CD4-positive, alpha-beta T cell (primary cell): ENCODE results near the gene RALY. TPM values are rescaled to one million over a fixed set of nuclear protein-coding genes. Genes with fewer than 3 reads are reported as not detected.

ENCODE experiments used
- ATAC-seq: fragments of 200-7000 bp; cut with Tn5 transposase; one replicate; pipeline ENCODE4 v1.10.0; 2022; ENCODE audit warnings: mild to moderate bottlenecking; ENCODE audit not compliant: poor library complexity
- CTCF ChIA-PET: fragments of 350-600 bp; sonication (Branson Sonifier 250); formaldehyde crosslinking; loops from one replicate; lab custom pipeline; 2021; ENCODE audit warnings: antibody characterized with exemption, inconsistent platforms; lab: Charles Lee
- POLR2A ChIA-PET: fragments of 350-600 bp; sonication (Branson Sonifier 250); formaldehyde crosslinking; loops from one replicate; lab custom pipeline; 2021; ENCODE audit warnings: antibody characterized with exemption, inconsistent platforms; lab: Charles Lee
- DNase-seq, 14 experiments: peaks; one replicate each; pipeline ENCODE4 v3.0.0-alpha.2; 2013 to 2020; ENCODE audit warnings: mixed read lengths in 2 of 14
- H3K27ac ChIP-seq, 2 donors: one replicate each; pipeline versions ENCODE4 v1.5.1 to v1.7.0; 2013; ENCODE audit warnings: low read length in 2 of 2, low read depth in 1 of 2, mild to moderate bottlenecking in 1 of 2
- H3K27me3 ChIP-seq, 2 experiments: 1 replicate in 1 of 2; 2 replicates in 1 of 2; pipeline versions ENCODE4 v1.6.1 to v1.7.0; 2013; ENCODE audit warnings: low read length in 2 of 2, control low read depth in 1 of 2, mild to moderate bottlenecking in 1 of 2, moderate library complexity in 1 of 2; ENCODE audit not compliant: insufficient read depth in 2 of 2, control insufficient read depth in 1 of 2
- H3K36me3 ChIP-seq: one replicate; pipeline ENCODE4 v1.6.1; 2013; ENCODE audit warnings: low read length, control low read depth; ENCODE audit not compliant: insufficient read depth
- H3K4me1 ChIP-seq: one replicate; pipeline ENCODE4 v1.6.1; 2013; ENCODE audit warnings: low read length, control low read depth; ENCODE audit not compliant: insufficient read depth
- H3K4me3 ChIP-seq: one replicate; pipeline ENCODE4 v1.5.1; 2013; ENCODE audit warnings: mild to moderate bottlenecking, low read length, moderate library complexity
- H3K9me3 ChIP-seq, 2 experiments: 1 replicate in 1 of 2; 2 replicates in 1 of 2; pipeline versions ENCODE4 v1.6.1 to v1.7.0; 2013; ENCODE audit warnings: low read length in 2 of 2, mild to moderate bottlenecking in 2 of 2, control low read depth in 1 of 2, moderate library complexity in 1 of 2; ENCODE audit not compliant: control insufficient read depth in 1 of 2, insufficient read depth in 1 of 2
- H3K27ac Mint-ChIP-seq: one replicate; pipeline ENCODE4 v1.8.0; 2020; ENCODE audit warnings: mixed read lengths
- H3K27me3 Mint-ChIP-seq: one replicate; pipeline ENCODE4 v1.8.0; 2021; ENCODE audit warnings: mixed read lengths
- H3K36me3 Mint-ChIP-seq: one replicate; pipeline ENCODE4 v1.8.0; 2021; ENCODE audit warnings: low read depth, mixed read lengths
- H3K4me1 Mint-ChIP-seq: one replicate; pipeline ENCODE4 v1.8.0; 2021; ENCODE audit warnings: low read depth, mixed read lengths
- H3K4me3 Mint-ChIP-seq: one replicate; pipeline ENCODE4 v1.8.0; 2020; ENCODE audit warnings: mild to moderate bottlenecking, mixed read lengths
- H3K9me3 Mint-ChIP-seq: one replicate; pipeline ENCODE4 v1.8.0; 2020; ENCODE audit warnings: mixed read lengths
- CTCF ChIP-seq: fragments of 200-600 bp; IDR thresholded peaks from one replicate; pipeline ENCODE4 v1.8.0; 2022; ENCODE audit warnings: antibody characterized with exemption, mild to moderate bottlenecking
- intact Hi-C, 2 experiments: fragments of 100-400 bp; cut with DNase I in 1 of 2; cut with micrococcal nuclease in 1 of 2; formaldehyde crosslinking; loops; one replicate each; pipeline versions ENCODE4 v1.15.1 to v1.9.0; 2023 to 2025; cut with DNase I, micrococcal nuclease
- total RNA-seq, 174 experiments: library from RNA in 2 of 174; stranded (reverse) in 2 of 174; gene quantifications; one replicate each; pipeline ENCODE4 v1.2.3 and lab custom pipeline; 2021 to 2026

RALY gene
- total RNA-seq, 2 experiments from 2014 or later, result 112 TPM

- Mint-ChIP-seq H3K4me3 (no peak overlapping the region), H3K36me3 (no peaks in the 10 kb centered on the region), H3K9me3 (no peaks in the 10 kb centered on the region), H3K27me3 (peaks cover 5% of the 10 kb centered on the region), H3K27ac (no peak overlapping the region), H3K4me1 (no peaks in the 10 kb centered on the region)
- ChIA-PET POLR2A (no interaction called here), CTCF (no interaction called here)
- Histone ChIP-seq H3K27me3 (peaks cover 0 to 4% of the 10 kb centered on the region in 2 experiments), H3K27ac (no peak overlapping the region), H3K36me3 (no peaks in the 10 kb centered on the region), H3K4me1 (no peaks in the 10 kb centered on the region), H3K4me3 (no peak overlapping the region), H3K9me3 (no peaks in the 10 kb centered on the region)
- ATAC-seq (no peak), DNase-seq (no peak)
- intact Hi-C loops, result no loop called here
- TF ChIP-seq CTCF, result no peak
Measured at GRCh38 chr20:33983371-33983770, 10.3 kb upstream of the RALY start.

- H3K4me1 ChIP-seq, result no peaks in the 10 kb centered on the region
- ATAC-seq (no peak), DNase-seq (no peak)
- no peaks in the 10 kb centered on the region for H3K36me3 Mint-ChIP-seq
- peaks cover 3% of the 10 kb centered on the region for H3K27me3 Mint-ChIP-seq
- peaks cover 0 to 4% of the 10 kb centered on the region in 2 experiments for H3K27me3 ChIP-seq
- no peak for TF ChIP-seq CTCF
- H3K4me3 Mint-ChIP-seq, result no peak overlapping the region
- no peaks in the 10 kb centered on the region for H3K36me3 ChIP-seq
- no peaks in the 10 kb centered on the region for H3K9me3 Mint-ChIP-seq
- H3K4me3 ChIP-seq, result no peak overlapping the region
- intact Hi-C loops, result no loop called here
- H3K4me1 Mint-ChIP-seq, result no peaks in the 10 kb centered on the region
- H3K27ac Mint-ChIP-seq, result no peak overlapping the region
- CTCF ChIA-PET, result no interaction called here
- POLR2A ChIA-PET, result interaction anchor here (1.3 kb wide), 1 partner anchor 9 kb away, joined by 3 read pairs; no protein-coding TSS in a partner anchor
- H3K27ac ChIP-seq, result no peak overlapping the region
- no peaks in the 10 kb centered on the region for H3K9me3 ChIP-seq
Measured at GRCh38 chr20:33984182-33984719, 9.5 kb upstream of the RALY start.

GRCh38 chr20:33985280-33985679, 8.4 kb upstream of the RALY start:
- ATAC-seq (no peak), DNase-seq (no peak)
- ChIA-PET POLR2A (interaction anchor here (1.3 kb wide), 1 partner anchor 8 kb away, joined by 3 read pairs; no protein-coding TSS in a partner anchor), CTCF (no interaction called here)
- H3K4me1 ChIP-seq, result no peaks in the 10 kb centered on the region
- H3K27ac ChIP-seq, result no peak overlapping the region
- Mint-ChIP-seq H3K4me1 (peaks cover 5% of the 10 kb centered on the region), H3K9me3 (no peaks in the 10 kb centered on the region), H3K36me3 (no peaks in the 10 kb centered on the region), H3K4me3 (no peak overlapping the region), H3K27ac (no peak overlapping the region), H3K27me3 (no peaks in the 10 kb centered on the region)
- intact Hi-C loops, result no loop called here
- H3K4me3 ChIP-seq, result no peak overlapping the region
- TF ChIP-seq CTCF, result no peak
- no peaks in the 10 kb centered on the region for H3K36me3 ChIP-seq
- H3K27me3 ChIP-seq, result peaks cover 0 to 4% of the 10 kb centered on the region in 2 experiments
- H3K9me3 ChIP-seq, result no peaks in the 10 kb centered on the region
